ENCODE results near the gene SCN3B.

- TF ChIP-seq POLR2AphosphoS5 (IDR thresholded peaks at IDR 0.05) (no peak), CTCF (IDR thresholded peaks at IDR 0.05 in 8 of 11, conservative IDR thresholded peaks at IDR 0.05 in 3 of 11) (peak in 10 of 11 experiments; percentile 22 to 76 (median 58)), POLR2A (IDR thresholded peaks at IDR 0.05) (no peak)
Observed at GRCh38 chr11:123640677-123641494, 13.5 kb downstream of the SCN3B start.
